ENCODE data around the gene IGF1R.

Gene IGF1R

DNA sequence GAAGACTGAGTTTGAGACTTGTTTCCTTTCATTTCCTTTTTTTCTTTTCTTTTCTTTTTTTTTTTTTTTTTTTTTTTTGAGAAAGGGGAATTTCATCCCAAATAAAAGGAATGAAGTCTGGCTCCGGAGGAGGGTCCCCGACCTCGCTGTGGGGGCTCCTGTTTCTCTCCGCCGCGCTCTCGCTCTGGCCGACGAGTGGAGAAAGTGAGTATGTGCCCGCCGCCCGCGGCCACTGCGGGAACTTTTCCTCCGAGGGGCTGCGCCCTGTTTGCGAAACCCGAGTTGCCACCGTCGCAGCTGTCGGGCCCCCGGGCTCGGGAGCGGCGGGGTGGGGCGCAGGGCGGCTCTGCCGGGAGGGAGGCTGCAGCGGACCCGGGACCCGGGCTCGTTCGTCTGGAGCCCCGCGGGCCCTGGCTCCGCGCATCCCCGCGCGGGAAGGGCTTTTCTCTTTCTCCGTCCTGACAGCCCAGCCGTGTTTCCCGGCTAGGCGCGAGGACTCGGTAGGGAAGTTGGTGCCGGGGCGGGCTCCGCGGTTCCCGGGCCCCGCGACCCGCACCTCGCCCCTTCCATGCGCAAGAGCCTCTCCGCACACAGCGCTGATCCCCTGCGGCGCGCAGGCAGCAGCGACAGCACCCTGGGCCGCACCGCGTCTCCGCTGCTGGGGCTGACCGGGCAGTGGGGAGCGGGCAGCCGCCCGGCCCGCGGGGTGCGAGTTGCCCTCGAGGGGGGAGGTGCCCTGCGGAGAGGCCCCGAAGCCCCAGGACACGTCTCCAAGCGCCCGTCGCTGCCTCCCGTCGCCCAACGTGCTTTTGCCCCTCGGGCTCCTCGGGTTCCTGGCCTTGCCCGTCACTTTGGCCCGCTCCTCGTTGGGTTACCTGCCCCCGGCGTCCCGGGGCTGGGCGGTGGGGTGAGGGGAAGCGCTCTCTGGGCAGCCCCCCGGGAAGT lies 1.4 kb downstream of the IGF1R start:
- no peak for FAIRE-seq

DNA sequence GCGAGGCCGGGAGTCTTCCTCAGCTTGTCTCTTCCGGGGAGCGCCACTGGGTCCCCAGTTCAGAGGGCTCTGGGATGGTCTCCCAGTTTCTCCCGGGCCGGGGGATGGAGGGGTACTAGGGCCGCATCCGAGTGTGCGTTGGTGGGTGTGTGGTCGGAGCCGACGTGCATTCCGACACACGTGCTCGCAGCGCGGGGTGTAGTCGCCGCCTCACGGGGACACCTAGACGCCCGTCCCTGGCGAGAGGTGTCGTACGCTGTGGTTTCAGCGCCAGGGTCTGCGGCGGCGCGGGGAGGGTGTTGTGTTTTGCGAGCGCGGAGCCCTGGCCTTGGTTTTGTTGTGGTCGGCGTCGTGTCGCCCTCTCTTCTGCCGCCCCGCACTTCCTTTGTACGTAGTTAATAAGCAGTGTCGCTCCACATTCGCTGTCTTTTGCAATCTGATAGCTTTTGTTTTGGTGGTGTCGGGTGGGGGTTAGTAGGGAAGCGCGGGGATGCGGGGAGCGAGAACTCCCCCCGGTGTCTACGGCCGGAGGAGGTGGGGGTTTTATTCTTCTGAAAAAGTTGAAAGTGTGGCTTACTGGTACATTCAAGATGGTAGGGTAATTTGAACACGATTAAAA lies 2.2 kb downstream of the IGF1R start:
- FAIRE-seq: no peak

DNA sequence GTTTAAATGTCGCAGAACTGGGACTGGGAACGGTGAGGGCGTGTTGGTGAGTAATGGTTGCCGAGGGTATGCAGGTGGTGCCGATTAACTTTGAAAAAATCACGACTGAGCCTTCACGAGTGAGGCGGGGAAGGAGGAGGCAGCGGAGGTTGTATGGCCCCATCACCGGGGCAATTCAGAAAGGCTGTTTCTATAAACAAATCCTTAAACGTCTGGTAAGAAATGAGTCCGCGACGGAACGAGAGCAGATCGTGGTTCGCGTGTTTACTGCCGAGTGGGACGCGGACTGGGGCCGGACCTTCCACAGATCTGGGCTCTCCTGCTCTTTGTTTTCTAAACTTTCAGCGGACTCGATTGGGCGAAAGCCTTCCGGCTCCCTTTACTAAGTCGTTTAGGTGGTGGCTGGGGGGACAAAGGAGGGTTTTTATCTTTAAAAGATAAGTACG lies 2.7 kb downstream of the IGF1R start:
- FAIRE-seq: no peak

GRCh38 chr15:98651581-98652220 lies 3.4 kb downstream of the IGF1R start:
- no peak for FAIRE-seq

GRCh38 chr15:98653686-98654085 lies 5.3 kb downstream of the IGF1R start:
- FAIRE-seq: no peak

- no peak for FAIRE-seq
Measured at GRCh38 chr15:98654790-98655360, 6.5 kb downstream of the IGF1R start.

DNA sequence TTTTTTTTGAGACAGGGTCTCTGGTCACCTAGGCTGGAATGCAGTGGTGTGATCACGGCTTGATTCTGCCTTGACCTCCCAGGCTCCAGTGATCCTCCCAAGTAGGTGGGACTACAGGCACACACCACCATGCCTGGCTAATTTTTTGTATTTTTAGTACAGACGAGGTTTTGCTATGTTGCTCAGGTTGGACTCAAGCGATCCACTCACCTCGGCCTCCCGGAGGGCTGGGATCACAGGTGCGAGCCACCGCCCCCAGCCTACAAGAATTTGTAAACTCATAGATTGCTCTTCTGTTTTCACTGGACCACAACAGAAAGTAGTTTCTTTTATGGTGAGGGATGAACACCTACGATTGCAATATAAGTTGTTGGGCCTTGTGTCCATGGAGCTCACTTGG lies 7.4 kb downstream of the IGF1R start:
- FAIRE-seq: no peak

- FAIRE-seq: no peak
Measured at GRCh38 chr15:98657721-98658120, 9.4 kb downstream of the IGF1R start.

- FAIRE-seq: no peak
Measured at GRCh38 chr15:98658831-98659699, 10.7 kb downstream of the IGF1R start.

DNA sequence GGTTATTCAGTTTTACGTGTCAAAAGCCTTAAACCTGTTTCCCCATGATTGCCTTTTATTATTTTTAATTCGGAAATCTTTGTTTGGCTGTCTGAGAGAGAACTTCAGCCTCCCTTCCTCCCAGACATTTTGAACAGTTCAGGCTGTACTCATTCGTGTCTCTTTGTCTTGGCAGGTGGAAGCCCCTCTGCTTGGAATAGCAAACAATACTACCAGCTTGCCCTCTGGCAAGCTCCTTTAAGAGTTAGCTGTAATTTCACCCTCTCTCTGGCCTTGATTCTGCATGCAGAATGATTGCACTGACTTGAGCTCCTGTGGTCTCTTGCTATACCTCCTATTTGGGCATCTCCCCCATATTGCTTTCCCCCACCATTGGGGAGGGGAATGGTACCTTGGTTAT lies 11.7 kb downstream of the IGF1R start:
- no peak for FAIRE-seq

DNA sequence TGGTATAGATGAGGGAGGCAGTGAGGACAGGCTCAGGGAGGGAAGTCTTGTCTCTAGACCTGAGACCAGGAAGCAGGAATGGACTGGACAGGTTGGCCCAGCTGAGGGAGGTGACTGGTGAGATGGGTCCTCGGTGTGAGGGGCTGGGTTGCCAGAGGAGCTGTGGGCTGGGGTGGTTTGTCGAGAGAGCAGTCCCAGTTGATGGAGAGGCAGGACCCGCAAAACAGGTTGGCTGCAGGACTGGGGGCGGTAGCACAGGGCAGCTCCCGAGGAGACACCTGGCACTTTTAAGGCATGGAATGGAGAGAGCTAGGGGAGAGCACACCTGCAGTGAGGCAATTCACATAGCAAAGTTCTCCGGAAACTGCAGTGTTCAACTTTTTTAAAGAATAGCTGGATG lies 14.7 kb downstream of the IGF1R start:
- no peak for FAIRE-seq

DNA sequence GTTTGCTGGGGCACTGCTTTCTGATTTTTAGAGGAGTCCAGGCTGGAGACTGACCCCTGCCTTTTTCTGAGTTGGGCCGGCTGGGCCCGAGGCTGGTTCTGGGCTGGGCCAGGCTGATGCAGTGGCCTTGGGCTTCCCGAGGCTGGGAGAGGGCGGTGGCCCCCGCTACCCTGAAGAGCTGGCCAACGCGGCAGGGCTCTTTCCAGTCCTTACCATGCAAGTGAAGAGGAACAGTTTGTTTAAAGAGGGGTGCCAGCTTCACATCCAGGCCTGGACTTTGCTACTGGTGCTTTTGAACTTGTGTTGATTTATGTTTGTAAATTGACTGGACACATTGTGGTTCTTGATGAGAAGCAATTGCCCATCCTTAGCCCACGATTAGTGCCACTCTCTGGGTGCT lies 15.3 kb downstream of the IGF1R start:
- no peak for FAIRE-seq

- no peak for FAIRE-seq
Measured at GRCh38 chr15:98666441-98666840, 18.1 kb downstream of the IGF1R start.

DNA sequence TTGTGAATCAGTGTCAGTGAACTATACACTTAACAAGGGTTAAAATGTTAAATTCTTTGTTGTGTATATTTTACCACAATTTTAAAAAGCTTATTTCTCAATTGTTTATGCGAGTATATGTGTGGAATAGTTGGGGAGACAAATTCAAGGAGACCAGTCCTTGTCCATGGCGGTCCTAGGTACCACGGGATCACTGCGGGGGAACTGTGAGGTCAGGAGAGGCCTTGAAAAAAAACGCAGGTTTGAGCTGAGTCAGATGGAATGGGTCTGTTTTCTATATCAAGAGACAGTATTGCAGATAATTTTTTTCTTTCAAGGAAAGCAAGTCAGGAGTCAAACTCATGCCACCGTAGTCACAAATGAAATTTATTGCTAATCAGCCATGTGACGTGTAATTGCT lies 18.5 kb downstream of the IGF1R start:
- FAIRE-seq: no peak

DNA sequence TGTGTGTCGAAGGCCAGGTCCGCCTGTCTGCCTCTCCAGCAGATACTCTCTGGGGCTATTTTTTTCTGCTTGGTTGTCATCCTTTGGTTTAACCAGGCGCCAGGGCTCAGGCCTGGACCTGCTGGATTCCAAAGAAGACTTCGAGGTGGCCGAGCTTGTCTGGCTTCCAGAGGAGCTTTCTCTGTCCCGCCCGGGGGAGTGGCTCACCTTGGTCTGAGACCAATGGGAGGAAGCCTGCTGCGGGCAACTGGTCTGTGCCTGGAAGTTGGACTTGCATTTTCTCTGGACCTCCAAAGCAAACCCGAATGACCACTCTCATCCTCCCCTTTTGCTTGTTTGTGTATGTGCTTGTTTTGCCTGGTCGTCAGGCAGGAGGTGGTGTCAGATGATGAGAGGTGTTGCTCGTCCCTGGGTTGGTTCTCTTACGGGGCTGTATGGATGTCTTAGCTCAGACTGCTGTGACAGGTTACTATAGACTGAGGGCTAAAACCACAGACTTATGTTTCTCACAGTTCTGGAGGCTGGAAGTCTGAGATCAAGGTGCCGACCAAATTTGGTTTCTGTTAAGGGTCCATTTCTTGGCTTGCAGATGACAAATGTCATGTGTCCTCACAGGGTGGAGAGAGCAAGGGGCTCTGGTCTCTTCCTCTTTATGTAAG lies 19.3 kb downstream of the IGF1R start:
- no peak for FAIRE-seq

DNA sequence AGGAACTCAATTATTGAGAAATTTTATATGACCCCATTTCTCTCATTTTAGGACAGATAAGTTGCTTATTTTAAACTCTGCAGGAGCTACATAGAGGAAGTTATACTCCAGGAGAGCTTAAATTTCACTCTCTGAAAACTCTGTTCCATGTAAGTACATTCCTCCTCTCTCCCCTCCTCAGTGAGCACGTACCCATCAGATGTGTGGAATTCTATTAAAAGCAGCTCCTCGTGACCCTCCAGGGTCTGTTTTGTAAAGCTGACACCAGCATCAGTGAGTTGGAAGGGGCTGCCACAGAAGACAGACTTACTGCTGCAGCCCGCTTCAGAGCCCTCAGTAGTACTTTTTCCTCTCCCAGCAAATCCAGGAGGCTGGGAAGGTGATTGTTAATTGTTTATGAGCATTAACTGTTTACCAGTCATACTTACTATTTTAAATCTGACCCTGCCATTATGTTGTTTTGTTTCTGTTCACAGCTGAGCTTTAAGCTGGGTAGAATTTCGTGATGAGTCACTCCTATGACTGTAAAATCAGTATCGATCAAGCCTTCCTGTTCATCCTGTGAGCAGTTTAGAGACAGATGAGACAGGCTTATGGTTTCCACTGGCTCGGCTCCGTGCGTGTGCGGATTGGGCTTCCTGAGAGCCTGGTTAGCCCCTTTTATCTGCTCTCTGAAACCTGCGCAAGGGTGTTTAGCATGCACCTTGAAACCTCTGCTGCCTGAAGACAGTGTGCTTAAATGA lies 20.4 kb downstream of the IGF1R start:
- FAIRE-seq: no peak

DNA sequence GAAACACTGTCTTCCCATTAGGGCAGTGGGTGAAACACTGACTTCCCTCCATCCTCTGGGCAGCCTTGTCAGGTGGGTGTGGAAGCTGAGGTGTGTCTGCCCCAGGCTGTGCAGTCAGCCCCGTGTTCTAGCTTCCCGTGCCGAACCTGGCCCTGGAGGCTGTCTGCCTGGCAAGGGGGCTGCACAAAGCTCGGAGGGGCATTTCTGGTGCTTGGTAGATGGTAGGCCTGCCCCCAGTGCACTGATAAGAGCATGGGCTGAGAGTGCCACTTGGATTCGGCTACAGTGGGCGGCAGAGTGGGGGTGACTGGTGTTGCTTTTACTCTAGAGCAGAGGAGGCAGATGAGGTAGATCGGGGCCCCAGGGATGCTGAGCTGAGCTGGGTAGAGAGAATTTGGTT lies 21.3 kb downstream of the IGF1R start:
- no peak for FAIRE-seq

GRCh38 chr15:98671060-98672008 lies 23.0 kb downstream of the IGF1R start:
- FAIRE-seq: no peak

DNA sequence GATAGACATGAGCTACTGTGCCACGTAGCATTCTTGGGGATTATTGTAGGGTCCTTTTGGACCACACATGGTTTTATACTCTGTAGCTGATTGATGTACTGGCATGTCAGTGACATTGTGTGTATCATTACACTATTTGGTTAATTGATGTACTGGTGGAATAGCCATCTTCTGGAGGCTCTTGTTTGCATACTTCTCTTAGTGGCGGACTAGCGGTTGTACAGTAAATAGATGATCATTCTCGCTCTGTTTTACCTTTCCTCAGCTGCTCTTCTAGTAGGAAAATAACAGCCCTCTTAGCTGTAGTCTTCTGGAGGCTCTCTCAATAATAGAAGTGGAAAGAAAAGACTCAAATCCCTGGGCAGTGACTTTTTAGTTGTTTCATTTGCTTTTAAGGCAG lies 24.8 kb downstream of the IGF1R start:
- FAIRE-seq: no peak

DNA sequence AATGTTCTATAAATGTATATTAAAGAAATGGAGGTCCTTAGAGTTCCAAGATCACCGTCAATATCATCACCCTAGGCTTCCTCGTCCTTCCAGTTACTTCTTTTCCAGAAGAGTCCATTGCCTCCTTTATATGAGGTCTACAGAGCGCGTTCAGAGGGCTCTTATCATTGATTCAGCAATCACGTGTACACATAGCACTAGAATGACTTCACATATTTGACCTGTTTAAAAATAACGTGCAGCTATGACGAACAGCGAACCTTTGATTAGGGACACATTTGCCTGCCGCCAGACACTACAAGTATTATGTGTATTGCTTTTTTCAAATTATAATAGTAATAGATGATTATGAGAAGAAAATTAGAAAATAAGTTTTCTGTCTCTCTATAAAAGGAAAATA lies 26.0 kb downstream of the IGF1R start:
- FAIRE-seq: no peak

Data from TTC549 (cell line).